CD4-positive, alpha-beta T cell treated with Interleukin-1 beta for 1 hour (primary cell): ENCODE data around the gene RNF220.
A peak's percentile ranks its signal among the peaks of the same experiment; 100 is the strongest.

Experiments
- DNase-seq, 2 donors: peaks; one replicate each; pipeline ENCODE4 v3.0.0-alpha.2; 2020 to 2022

Gene RNF220

GRCh38 chr1:44641126-44642102 lies 236.4 kb downstream of the RNF220 start:
- no peak for DNase-seq

DNA sequence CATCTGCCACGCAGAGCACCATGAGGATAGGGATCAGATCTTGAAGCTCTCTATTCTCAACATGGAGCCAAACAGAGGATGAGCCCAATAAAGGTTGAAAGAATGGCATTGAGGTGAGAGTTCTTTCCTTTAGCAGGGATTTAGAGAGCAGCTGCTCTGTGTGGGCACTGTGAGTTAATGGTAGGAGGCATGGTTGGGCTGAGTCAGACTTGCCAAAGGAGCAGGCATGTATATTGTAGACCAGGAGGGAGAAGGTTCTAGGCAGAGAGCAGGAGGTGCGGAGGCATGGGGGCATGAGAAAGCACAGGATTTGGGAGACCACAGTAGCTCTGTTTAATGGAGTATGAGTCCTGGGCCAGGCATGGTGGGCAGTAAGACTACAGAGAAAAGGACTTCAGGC lies 237.2 kb downstream of the RNF220 start:
- no peak for DNase-seq

DNA sequence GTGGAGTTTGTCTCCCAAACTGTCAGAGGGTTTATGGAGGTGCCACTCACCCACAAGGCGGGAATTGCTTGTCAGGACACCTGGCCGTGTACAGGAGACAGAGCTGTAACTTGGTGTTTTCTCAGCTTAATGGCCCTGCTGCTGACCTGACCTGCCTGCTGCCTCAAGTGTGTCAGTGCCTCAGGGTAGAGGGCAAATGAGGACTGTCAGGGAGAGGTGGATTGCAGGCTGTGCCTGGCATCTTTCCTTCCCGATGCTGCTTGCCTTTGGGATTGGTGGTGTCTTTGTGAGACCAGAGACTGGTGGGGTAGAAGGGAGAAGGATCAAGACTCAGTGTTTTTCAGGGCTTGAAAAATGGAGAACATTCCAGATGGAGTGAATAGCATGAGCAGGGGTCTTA lies 237.9 kb downstream of the RNF220 start:
- DNase-seq, result no peak

DNA sequence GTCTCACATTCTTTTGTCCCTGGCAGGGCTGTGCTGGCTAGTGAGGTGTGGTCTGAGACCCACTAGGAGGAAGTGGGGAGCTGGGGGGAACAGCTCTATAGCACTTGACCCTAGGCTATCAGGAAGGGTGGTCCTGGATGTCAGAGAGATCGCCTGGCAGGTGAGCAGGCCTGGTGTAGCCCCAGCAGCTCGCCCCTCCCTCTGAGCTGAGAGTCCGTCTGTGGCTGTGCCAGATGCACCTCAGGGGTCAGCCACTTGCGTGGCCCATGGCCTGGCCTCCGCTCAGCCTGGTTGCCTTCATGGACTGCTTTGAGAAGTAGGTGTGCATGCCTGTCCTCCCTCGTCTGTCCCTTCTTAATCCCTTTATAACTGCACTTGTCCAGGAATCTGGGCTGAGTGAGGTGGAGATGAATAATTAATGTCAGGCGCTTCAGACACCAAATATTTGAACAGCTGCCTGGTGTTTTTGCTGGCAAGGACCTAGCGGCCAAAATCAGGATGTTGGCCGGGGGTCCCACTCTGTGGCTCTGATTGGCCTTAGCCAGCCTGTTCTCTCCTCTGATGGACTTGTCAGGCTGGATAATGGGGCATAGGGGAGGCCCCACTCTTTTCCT lies 238.8 kb downstream of the RNF220 start:
- DNase-seq, result no peak

- no peak for DNase-seq
Observed at GRCh38 chr1:44644806-44645205, 239.8 kb downstream of the RNF220 start.

DNA sequence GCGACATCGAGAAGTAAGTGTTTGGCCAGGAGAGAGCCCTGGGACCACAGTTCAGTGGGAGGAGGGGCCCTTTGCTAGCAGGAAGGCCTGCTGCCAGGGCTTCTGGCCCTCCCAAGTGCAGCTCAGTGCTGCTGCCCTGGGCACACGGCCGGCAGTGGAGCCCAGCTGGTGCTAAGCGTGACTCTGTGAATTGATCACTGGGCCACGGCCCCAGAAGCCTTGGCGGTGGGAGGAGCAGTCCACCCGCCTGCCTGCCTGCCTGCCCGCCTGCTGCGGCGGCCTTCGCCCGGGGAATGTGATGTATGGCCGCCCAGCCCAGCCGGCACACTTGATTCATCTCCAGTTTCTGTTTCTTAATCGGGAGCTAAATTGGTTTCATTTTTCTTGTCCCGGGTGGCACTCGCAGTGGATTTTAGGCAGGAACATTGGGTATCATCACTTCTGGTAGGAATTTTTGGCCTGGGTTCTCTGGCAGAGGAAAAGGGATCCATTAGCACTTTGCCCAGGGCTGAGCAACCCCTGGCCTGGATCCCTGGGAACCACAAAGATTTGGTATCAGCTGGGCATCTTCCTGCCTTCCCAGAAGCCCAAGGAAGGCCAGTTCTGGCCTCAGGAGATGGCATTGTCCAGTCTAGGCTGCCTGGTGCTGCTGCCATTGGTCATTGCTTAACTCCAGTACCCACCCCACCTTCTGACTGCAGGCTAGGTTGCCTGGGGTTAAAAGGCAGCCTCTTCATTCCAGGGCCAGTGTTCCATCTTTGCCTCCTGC lies 240.6 kb downstream of the RNF220 start:
- no peak for DNase-seq

DNA sequence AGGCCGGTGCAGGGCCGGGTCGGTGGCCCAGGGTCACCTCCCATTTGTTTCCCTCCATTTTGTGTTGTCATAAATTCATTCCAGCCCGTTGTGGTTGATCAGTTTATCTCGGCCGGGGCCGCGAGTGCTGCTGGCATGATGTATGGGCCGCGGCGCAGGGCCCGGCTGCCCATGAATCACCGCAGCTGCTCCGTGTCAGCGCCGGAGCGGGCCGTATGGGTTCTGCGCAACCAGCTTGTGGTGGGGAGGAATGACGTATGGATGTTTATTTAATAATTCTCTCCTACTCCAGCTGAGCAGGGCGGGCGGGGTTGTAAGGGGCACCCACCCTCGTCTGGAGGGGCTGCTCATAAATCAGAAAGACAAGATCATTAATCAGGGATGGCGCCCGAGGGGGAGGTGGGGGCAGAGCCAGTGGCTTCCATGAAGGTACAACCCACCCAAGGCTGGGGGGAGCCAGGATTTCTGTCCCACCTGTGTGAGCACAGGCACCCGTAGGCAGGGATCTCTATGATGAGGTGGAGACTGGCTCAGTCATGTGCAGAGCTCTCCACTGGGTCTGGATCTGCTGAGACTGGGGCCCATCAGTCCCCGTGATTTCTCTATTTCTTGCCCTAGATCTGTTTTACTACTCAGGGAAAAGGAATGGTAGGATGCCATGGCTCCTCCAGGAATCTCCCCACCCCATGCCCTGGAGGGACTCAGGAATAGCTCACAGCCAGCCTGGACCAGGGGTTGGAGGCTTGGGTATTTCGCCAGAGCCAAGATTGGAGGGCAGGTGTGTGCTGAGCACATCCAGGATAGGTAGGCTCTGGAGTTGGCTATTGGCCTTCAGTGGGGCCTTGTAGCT lies 241.4 kb downstream of the RNF220 start:
- no peak for DNase-seq

DNA sequence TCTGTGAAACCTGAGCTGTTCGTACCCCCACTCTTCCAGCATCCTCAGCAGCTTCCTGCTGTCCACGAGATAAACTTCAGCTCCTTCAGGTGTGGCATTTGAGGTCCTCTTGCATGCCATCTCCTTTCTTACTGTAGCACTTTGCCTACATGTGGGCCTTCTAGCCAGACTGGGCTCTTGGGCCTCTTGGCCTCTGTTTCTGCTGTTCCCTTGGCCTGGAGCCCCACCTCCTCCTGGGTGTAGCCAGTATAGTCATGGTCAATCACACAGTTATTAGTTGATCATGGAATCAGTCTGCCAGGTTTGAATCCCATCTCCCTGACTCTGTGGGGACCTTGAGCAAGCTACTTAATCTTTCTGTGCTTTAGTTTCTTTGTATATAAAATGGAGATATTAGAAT lies 242.8 kb downstream of the RNF220 start:
- no peak for DNase-seq

DNA sequence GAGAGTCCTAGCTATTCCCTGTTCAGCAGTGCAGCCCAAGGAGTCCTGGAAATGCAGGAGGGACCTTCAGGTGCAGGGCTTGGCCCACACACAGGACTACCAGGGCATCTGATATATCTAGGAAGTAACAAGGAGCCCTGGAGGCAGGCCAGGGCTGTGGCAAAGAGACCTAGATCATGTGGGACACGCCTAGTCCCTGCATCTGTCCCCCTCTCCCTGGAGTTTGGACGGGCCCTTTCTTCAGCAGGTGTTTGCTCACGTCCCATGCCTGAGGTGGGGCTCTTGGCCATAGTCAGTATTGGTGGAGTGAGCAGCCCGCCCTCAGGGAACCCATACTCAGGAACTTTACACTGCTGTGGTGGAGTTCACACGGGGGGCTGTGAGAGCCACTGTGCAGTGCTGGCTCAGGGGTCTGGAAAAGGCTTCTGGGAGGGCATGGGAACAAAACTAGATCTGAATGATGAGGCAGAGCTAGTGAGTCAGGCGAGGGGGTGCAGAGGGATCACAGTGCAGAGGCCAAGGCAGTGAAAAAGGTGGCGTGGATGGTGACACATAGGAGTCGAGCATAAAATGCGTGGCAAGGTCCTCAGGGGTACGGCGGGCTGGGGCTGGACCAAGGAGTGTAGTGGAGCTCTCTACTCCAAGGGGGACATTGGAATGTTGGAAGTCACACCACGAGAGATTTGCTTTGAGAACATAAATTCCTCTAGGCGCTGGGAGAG lies 243.6 kb downstream of the RNF220 start:
- DNase-seq, result no peak

DNA sequence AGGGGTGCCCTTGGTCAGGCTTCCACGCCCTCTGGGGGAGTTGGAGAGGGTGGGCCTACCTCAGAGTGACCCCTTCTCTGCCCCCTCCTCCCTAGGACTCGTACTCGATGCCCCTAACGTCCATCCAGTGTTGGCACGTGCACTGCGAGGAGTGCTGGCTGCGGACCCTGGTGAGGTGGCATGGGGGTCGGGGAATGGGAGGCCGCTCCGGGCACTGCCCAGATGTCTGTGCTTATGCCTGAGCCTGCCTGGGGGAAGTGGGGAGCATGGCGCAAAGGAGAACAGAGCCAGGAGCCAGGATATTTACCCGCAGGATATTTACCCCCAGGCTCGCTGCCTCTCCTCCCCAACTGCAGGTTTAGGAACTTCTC lies 244.7 kb downstream of the RNF220 start:
- DNase-seq, result no peak

GRCh38 chr1:44650159-44650831 lies 245.2 kb downstream of the RNF220 start:
- no peak for DNase-seq

GRCh38 chr1:44651069-44651468 lies 246.0 kb downstream of the RNF220 start:
- DNase-seq, result no peak

DNA sequence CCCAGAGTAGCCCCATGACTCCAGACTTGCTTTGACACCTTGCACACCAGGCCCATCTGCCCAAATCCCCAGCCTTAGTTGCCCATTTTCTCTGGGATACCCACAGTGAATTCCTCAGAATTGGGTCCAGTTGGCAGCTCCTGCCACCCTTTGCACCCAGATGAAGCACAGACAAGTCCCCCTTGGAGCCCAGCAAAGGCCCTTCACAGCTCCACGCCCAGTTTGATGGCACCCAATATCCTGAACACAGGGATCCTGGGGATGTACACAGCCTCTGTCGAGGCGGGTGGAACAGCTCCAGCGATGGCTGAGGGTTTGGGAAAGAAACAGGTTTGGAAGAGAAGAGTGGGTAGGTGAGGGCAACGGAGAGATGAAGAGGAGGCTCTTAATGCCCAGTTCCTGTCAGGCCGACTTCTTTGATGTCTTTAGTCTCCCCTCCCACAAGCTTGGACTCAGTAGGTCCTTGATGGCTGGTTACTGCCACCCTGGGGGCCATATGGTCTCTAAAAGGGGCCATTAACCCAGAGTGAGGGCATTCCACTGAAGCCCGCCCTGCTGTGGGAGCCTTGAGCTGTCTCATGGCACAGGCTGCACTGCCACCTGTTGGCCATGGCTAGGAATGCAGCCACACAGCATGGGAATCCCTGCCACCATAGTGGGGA lies 247.5 kb downstream of the RNF220 start:
- DNase-seq, result peak; percentile 71 to 77

GRCh38 chr1:44653107-44653964 lies 248.3 kb downstream of the RNF220 start:
- DNase-seq, result no peak

DNA sequence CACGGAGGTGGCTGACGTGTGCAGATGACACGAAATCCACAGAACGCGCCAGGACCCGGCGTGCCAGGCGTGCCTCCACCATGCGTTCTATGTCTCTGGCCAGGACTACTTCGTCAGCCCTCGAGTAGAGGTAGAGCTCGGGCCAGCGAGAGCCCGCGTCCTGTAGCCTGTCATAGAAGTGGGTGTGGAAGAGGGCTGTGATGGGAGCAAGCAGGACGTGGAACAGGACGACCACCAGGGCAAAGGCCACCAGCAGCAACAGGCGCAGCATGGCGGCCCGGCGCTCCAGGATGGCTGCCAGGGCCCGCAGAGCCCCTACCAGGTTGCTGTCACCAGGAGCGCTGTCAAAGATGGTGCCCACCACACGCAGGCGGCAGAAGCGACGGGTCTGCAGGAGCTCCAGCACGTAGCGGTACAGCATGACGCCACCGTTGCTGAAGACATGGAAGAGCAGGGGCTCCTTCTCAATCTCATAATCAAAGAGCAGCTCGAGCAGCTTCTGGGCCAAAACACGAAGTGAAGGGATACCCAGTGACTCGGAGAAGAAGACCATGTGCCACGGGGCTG lies 249.6 kb downstream of the RNF220 start:
- DNase-seq, result no peak

DNA sequence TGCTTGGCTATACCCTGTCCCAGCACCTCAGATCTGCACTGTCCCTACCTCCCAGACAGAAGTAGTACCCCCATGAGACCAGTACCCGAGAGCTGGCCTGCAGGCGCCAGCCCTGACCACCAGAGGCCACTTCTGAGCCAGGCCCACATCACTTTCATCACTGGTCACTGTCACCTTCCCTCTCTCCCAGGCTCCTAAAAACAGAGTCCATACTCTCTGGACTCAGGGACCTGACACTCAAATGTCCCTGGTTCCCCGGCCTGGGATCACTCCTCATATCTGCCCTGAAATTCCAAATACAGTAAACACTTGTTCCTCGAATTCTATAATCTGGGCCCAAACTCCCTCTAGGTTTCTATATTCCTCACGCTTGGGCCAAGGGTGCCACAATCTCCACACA lies 250.6 kb downstream of the RNF220 start:
- no peak for DNase-seq

DNA sequence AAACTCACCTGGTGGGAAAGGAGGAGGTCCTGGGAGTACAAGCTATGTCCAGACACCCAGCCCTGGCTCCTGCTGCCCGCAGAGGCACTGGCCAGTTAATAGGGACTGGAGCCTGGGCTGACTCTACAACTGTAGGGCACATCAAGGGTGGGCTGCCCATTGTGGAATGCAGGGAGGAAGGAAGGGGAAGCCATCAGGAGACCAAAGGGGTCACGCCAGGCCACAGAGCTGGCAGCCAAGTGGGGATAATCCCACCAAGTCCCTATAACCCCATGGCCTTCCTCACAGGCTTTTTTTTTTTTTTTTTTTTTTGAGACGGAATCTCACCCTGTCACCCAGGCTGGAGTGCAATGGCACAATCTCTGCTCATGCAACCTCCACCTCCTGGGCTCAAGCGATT lies 254.5 kb downstream of the RNF220 start:
- no peak for DNase-seq

DNA sequence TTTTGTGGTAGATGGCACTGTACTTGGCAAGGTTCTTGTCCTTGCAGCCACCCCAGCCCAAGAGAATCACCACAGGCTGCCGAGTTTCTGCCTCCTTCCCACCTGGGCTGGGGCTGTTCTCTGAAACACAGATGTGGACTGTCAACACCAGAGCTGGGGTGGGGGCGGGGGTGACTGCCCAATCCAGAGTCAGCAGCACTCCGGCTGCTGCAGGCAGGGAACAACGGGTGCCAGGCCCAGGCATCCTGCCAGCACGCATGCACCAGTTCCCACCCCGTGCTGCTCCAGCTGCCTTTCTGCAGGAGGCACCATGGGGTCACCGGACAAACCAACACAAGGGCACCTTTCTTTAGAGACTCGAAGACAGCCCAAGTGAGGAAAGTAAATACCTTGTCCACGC lies 255.1 kb downstream of the RNF220 start:
- no peak for DNase-seq
